HG02571 (cell line): ENCODE measurements around the gene PHLPP1.

ENCODE experiments used
- ATAC-seq: cut with Tn5 transposase; IDR thresholded peaks from one replicate; pipeline ENCODE4 v1.9.1; 2021; ENCODE audit warnings: mild to moderate bottlenecking, moderate library complexity; ENCODE audit not compliant: unreplicated experiment

The PHLPP1 gene

GRCh38 chr18:62771494-62772270 is 56.3 kb downstream of the PHLPP1 start:
- no peak for ATAC-seq

GRCh38 chr18:62772860-62773584 is 57.7 kb downstream of the PHLPP1 start:
- ATAC-seq, result no peak

GRCh38 chr18:62773691-62774090 is 58.4 kb downstream of the PHLPP1 start:
- ATAC-seq, result no peak

- no peak for ATAC-seq
Observed at GRCh38 chr18:62776024-62776570, 60.8 kb downstream of the PHLPP1 start.

GRCh38 chr18:62777814-62778213 is 62.5 kb downstream of the PHLPP1 start:
- no peak for ATAC-seq

DNA sequence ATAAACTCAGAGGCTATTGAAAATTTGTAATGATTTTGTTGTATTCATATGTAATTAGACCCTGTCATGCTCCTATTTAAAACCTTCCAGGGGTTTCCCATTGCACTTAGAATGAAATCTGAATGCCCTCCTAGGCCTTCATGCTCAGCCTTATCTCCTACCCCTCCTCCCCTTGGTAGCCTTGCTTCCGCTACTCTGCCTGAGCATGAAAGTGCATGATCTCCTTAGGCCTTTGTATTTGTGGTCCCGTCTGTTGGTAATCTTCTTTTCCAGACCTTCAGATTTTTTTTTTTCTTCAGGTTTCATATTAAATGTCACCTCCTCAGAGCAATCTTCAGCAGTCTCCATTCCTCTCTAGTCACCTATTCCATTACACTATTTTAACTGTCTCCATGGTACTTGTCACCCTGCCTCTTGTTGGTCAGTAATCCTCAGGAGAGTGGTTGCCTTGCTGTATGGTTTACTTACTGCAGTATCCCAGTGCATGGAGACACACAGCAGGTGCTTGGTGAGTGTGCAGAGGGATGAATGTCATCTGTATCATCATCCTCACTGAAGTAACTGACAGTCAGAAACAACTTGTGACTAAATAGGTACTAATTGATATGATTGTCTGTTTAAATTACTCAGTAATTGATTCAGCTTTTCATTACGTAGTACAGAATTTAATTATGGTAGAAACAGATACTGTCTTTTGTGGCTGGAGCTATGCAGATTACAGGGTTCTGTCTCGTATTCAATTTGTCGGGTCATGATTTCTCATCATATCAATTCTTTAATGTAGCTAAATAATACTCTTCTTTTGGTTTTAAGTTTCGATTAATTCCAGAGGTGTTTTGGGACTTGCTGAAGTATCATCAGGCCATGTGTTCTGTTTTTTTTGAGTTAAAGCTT is 63.9 kb downstream of the PHLPP1 start:
- ATAC-seq, result no peak

DNA sequence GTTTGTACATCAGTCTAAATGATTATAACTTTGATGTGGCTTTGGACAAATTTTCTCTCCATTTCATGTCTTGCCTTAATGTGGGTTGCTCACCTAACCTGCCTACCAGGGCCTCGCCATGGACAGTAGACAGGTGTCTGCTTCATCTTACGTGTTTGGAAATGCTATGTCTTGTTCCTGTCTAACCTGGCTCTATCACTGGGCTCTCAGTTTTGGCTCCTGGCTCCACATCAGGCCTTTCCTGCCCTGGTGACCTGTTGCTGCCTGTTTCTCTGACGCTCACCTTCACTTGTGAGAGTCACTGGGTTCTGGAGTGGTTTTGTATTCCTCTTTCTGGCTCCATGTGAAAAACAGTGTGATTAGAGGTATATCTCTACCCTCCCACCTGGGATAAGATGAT is 65.9 kb downstream of the PHLPP1 start:
- ATAC-seq, result no peak

- ATAC-seq, result no peak
Observed at GRCh38 chr18:62781893-62782292, 66.6 kb downstream of the PHLPP1 start.

DNA sequence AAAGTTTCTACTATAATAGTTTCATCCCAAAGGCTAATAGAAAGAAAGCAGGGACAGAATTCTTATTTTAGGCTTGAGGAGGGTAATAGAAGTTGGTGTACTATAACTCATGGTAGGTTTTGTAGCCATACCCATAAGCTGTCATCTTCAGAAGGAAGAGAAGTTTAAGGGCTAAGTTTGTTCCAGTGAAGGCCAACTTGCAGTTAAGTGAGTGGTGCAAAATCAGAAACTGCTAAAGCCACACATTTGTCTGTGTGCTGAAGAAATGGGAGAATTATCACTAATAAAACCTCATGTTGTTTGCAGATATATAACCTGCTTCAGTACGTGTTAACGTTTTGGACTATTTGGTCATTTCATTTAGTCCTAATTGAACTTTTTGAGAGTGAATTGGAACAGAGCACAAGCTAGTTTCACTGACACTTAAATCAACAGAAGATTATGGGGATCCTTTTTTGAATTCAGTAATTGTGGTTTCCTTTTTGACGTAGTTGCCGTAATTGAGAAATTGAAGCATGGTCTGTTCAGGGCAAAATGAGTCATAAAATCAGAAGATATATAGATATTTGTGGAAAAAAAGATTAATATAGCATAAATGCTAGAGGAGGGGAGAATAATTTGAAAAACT is 69.1 kb downstream of the PHLPP1 start:
- no peak for ATAC-seq

- ATAC-seq, result no peak
Observed at GRCh38 chr18:62784966-62785413, 69.6 kb downstream of the PHLPP1 start.

- no peak for ATAC-seq
Observed at GRCh38 chr18:62786689-62787088, 71.3 kb downstream of the PHLPP1 start.

GRCh38 chr18:62788111-62788510 is 72.8 kb downstream of the PHLPP1 start:
- ATAC-seq, result no peak

- no peak for ATAC-seq
Observed at GRCh38 chr18:62788876-62789275, 73.5 kb downstream of the PHLPP1 start.

DNA sequence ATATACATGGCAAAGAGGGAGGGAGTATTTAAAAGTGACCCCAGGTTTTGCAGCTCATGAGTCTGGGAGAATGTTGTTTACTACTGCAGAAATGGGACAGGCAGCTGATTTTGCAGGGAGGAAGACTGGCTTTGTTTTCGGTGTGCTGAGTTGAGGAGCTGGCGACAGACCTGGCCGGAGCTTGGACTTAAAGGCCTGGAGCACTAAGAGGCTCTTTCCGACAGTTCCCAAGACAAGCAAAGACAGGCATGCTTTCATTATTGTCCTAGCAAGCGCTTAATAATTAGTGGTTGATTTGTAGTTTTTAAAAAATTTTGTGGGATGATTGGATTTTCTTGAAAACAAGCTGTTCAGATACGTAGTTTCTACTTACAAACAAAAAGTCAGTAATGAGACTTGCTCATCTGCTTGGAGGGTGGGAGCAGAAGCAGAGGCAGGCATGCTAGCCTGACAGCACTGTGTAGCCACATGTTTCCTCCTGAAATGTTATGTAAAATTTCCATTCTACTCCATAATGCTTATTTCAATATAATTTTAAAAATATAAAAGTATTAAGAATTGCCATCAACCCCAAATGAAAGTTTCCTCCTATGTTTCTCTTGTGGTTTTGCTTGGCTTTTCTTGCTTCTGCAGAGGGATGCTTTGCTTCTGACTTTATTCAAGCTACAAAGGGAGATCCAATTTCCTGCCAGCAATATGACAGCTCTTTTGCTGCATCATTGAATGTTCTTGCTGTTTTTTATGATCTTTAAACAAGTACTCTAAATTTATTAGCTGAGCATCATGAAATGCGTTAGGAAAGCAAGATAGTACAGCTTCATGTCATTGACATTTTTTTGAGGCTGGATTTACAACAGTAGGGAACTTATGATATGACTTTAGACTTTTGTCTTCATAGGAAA is 75.8 kb downstream of the PHLPP1 start:
- ATAC-seq, result no peak

DNA sequence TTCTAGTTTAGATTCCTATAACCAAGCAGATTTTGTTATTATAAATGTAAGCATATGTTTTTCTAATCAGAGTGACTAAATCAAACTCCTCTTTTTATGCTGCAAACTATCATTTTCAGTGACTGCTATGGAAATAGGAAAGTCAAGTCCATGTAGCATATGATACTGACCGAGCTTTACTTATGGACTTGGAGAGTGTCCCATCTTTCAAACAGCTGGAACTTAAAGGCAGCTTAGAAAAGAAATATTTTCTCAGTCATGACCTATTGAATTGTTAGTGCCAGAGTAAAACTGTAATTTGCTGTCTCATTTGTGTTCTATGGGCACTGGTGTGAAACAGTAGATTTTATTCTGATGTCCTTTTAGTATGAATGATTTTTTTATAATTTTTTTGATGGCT is 76.7 kb downstream of the PHLPP1 start:
- ATAC-seq, result no peak

GRCh38 chr18:62795813-62796212 is 80.5 kb downstream of the PHLPP1 start:
- ATAC-seq, result no peak

- ATAC-seq, result no peak
Observed at GRCh38 chr18:62796216-62796621, 80.9 kb downstream of the PHLPP1 start.

DNA sequence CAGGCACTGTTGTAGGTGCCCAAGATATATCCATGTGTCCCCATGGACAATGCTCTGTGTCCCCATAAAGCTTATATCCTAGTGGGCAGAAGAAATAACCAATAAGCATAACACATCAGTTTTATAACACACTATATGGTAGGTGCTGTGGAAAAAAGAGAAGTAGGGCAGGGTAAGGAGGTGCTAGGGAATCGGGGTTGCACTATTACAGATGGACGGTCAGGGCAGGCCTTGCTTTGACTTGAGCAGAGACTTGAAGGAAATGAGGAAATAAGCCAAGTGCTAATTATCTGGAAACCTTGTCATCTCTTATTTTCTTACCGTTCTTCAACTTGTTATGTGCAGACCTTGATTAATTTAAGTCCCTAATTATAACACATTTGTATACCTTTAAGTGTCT is 82.0 kb downstream of the PHLPP1 start:
- ATAC-seq, result no peak

- ATAC-seq, result no peak
Observed at GRCh38 chr18:62799977-62800376, 84.6 kb downstream of the PHLPP1 start.

GRCh38 chr18:62802523-62802922 is 87.2 kb downstream of the PHLPP1 start:
- ATAC-seq, result no peak
